GM12878 (cell line): ENCODE data around the gene NEK8. TPM values are rescaled to one million over a fixed set of nuclear protein-coding genes. Genes with fewer than 3 reads are reported as not detected.
A peak's percentile ranks its signal among the peaks of the same experiment; 100 is the strongest.

ENCODE experiments used
- EGR1 ChIP-seq, 2 experiments: IDR thresholded peaks; 1 replicate in 1 of 2; 2 replicates in 1 of 2; pipeline ENCODE4 v1.6.1; 2011 to 2012; ENCODE audit warnings: low read depth in 2 of 2, low read length in 2 of 2, borderline replicate concordance in 1 of 2, mild to moderate bottlenecking in 1 of 2, moderate library complexity in 1 of 2
- JUND ChIP-seq: IDR thresholded peaks from 2 replicates; pipeline ENCODE4 v1.6.1; 2012; ENCODE audit warnings: low read depth, mild to moderate bottlenecking, low read length, improper control_type of control experiment, moderate library complexity
- KLF5 ChIP-seq: fragments of 450-650 bp; IDR thresholded peaks from 2 replicates; pipeline ENCODE4 v1.6.1; 2014; ENCODE audit warnings: mild to moderate bottlenecking; ENCODE audit not compliant: partially characterized antibody
- NFYB ChIP-seq: IDR thresholded peaks from 2 replicates; pipeline ENCODE4 v1.6.1; 2011; ENCODE audit warnings: low read depth, mild to moderate bottlenecking, low read length, improper control_type of control experiment, moderate library complexity; ENCODE audit not compliant: insufficient read depth
- NR2F1 ChIP-seq: fragments of 450-650 bp; conservative IDR thresholded peaks from 2 replicates; pipeline ENCODE4 v1.6.1; 2017; ENCODE audit warnings: mild to moderate bottlenecking
- NRF1 ChIP-seq: conservative IDR thresholded peaks from 2 replicates; pipeline ENCODE4 v1.6.1; 2011; ENCODE audit warnings: mild to moderate bottlenecking, low read depth, low read length, improper control_type of control experiment
- POLR2AphosphoS5 ChIP-seq: IDR thresholded peaks from 2 replicates; pipeline ENCODE4 v1.6.1; 2011; ENCODE audit warnings: mild to moderate bottlenecking, low read length, inconsistent platforms
- RAD21 ChIP-seq: IDR thresholded peaks from 2 replicates; pipeline ENCODE4 v1.6.1; 2011; ENCODE audit warnings: mild to moderate bottlenecking, low read depth, low read length, moderate library complexity; ENCODE audit not compliant: insufficient read depth
- RELA ChIP-seq: fragments of 450-650 bp; IDR thresholded peaks from 2 replicates; pipeline ENCODE4 v1.8.0; 2014; ENCODE audit warnings: borderline replicate concordance; ENCODE audit not compliant: partially characterized antibody
- RFX5 ChIP-seq: IDR thresholded peaks from 2 replicates; pipeline ENCODE4 v1.6.1; 2011; ENCODE audit warnings: low read depth, low read length, improper control_type of control experiment
- SMAD5 ChIP-seq: IDR thresholded peaks from 2 replicates; pipeline ENCODE4 v1.6.1; 2016; ENCODE audit warnings: antibody characterized with exemption, low read depth
- TARDBP ChIP-seq: IDR thresholded peaks from 2 replicates; pipeline ENCODE4 v1.6.1; 2016; ENCODE audit warnings: borderline replicate concordance
- TCF3 ChIP-seq: IDR thresholded peaks from 2 replicates; pipeline ENCODE4 v1.6.1; 2012; ENCODE audit warnings: low read depth, mild to moderate bottlenecking, low read length, borderline replicate concordance; ENCODE audit not compliant: insufficient read depth
- WRNIP1 ChIP-seq: IDR thresholded peaks from 2 replicates; pipeline ENCODE4 v1.6.1; 2011; ENCODE audit warnings: low read depth, low read length, improper control_type of control experiment, borderline replicate concordance
- ZBED1 ChIP-seq: IDR thresholded peaks from 2 replicates; pipeline ENCODE4 v1.6.1; 2016; ENCODE audit warnings: borderline replicate concordance
- ZNF274 ChIP-seq: IDR thresholded peaks from one replicate; pipeline ENCODE4 v1.8.0; 2011; ENCODE audit not compliant: insufficient read length, insufficient read depth
- polyA plus RNA-seq, 11 experiments: library from polyadenylated mRNA; depleted of rRNA in 4 of 11; unstranded in 6 of 11; stranded (reverse) in 5 of 11; fragments of >200 nt; fragmentation: Nextera tagmentation in 4 of 11; fragmentation: Illumina TruSeq in 1 of 11; extraction: Ambion mirVana in 4 of 11; extraction: Trizol in 1 of 11; gene quantifications; 1 replicate in 1 of 11; 2 replicates in 10 of 11; pipeline versions ENCODE4 v1.2.1 to v1.2.3, GENCODE V29; 2011 to 2016; ENCODE audit warnings: inconsistent platforms in 2 of 11, missing spikeins in 2 of 11, low read depth in 1 of 11
- total RNA-seq, 4 experiments: library from RNA; depleted of rRNA in 3 of 4; stranded (reverse); fragments of >200 nt in 3 of 4; fragmentation: Illumina TruSeq in 1 of 4; extraction: Trizol in 1 of 4; gene quantifications; 2 replicates each; pipeline versions ENCODE4 v1.2.1 to v1.2.3, GENCODE V29; 2013 to 2021
- TF ChIP-seq, protein P1 (sequence below): IDR thresholded peaks from 2 replicates; pipeline ENCODE4 v1.6.1; 2011; ENCODE audit warnings: mild to moderate bottlenecking, low read depth, low read length, moderate library complexity; ENCODE audit not compliant: insufficient replicate concordance
- TF ChIP-seq, protein P2 (sequence below): IDR thresholded peaks from 2 replicates; pipeline ENCODE4 v1.6.1; 2012; ENCODE audit warnings: mild to moderate bottlenecking, low read depth, low read length
- TF ChIP-seq, protein P3 (sequence below): fragments of 450-650 bp; IDR thresholded peaks from 2 replicates; pipeline ENCODE4 v1.6.1; 2016; ENCODE audit warnings: mild to moderate bottlenecking
- TF ChIP-seq, protein P4 (sequence below): IDR thresholded peaks from 2 replicates; pipeline ENCODE4 v1.6.1; 2012; ENCODE audit warnings: low read depth, low read length, improper control_type of control experiment

NEK8 gene
- total and polyA plus RNA-seq, 10 of the 15 experiments (the other 5 are each of a cell fraction or from before 2014, with no cell fraction given), result 2.3 to 14.3 (median 9.4) TPM

DNA sequence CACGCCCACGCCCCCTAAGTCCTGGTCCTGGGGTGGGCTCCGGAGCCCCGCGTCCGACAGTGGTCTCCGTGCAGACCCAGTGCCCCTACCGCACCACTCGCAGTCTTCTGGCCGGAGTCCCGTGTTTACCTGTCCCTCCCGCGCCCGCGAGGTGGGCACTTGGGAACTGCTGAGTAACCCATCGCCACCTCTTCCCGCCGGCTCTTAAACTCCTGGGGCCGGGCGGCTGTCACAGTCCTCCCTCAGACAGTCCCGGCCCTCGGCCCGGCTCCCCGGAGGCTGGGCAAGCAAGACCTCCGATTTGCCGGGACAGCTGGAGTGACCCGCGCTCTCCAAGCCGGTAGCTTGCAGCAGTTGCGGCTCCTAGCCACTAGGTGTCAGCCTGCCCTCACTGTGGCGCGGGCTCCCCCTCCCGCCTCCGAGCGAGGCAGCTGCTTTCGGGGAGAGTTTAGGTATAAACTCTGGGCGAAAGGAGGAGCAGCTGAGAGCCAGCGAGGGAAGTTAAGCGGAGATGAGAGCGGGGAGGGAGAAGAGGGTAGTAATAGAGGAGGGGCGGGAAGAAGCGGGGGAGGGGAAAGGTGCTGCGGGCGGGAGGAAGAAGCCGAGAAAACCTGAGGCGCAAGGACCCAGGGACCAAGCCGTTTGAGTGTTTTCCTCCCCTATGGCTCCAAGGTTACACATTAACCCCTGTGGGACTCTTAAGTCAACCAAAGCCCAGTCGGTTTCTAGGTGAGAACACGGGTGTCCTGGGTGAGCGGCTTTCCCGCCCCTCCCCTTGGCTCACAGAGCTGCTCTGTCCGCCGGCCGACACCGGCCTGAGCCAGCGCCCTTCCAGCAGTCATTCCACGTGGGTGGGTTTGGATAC lies 1.7 kb upstream of the NEK8 start (continued):
- peak; percentile 67; the same call in 1 of the 2 replicates for TF ChIP-seq POLR2AphosphoS5
- peak; percentile 33 for TF ChIP-seq NR2F1
- no peak for TF ChIP-seq SMAD5
- TF ChIP-seq KLF5, result no peak
- TF ChIP-seq EGR1 (IDR thresholded peaks at IDR 0.05; ENCODE audit: borderline replicate concordance in 1 of 2, low read depth in 2 of 2, low read length in 2 of 2), result peak in 1 of 2 experiments; percentile 49; a peak in 1 of 3 replicates
- TF ChIP-seq ZBED1, result no peak
- TF ChIP-seq NRF1, result no peak; the same call in 1 of the 2 replicates
- TF ChIP-seq RAD21, result peak; percentile 98
- TF ChIP-seq NFYB, result no peak
- TF ChIP-seq RFX5, result 0 out of 2 replicates have a peak, but pooled peaks have one; percentile 9
- TF ChIP-seq, protein P1, sequence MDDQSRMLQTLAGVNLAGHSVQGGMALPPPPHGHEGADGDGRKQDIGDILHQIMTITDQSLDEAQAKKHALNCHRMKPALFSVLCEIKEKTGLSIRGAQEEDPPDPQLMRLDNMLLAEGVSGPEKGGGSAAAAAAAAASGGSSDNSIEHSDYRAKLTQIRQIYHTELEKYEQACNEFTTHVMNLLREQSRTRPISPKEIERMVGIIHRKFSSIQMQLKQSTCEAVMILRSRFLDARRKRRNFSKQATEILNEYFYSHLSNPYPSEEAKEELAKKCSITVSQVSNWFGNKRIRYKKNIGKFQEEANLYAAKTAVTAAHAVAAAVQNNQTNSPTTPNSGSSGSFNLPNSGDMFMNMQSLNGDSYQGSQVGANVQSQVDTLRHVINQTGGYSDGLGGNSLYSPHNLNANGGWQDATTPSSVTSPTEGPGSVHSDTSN, result peak; percentile 2
- TF ChIP-seq RELA, result no peak
- TF ChIP-seq, protein P2, sequence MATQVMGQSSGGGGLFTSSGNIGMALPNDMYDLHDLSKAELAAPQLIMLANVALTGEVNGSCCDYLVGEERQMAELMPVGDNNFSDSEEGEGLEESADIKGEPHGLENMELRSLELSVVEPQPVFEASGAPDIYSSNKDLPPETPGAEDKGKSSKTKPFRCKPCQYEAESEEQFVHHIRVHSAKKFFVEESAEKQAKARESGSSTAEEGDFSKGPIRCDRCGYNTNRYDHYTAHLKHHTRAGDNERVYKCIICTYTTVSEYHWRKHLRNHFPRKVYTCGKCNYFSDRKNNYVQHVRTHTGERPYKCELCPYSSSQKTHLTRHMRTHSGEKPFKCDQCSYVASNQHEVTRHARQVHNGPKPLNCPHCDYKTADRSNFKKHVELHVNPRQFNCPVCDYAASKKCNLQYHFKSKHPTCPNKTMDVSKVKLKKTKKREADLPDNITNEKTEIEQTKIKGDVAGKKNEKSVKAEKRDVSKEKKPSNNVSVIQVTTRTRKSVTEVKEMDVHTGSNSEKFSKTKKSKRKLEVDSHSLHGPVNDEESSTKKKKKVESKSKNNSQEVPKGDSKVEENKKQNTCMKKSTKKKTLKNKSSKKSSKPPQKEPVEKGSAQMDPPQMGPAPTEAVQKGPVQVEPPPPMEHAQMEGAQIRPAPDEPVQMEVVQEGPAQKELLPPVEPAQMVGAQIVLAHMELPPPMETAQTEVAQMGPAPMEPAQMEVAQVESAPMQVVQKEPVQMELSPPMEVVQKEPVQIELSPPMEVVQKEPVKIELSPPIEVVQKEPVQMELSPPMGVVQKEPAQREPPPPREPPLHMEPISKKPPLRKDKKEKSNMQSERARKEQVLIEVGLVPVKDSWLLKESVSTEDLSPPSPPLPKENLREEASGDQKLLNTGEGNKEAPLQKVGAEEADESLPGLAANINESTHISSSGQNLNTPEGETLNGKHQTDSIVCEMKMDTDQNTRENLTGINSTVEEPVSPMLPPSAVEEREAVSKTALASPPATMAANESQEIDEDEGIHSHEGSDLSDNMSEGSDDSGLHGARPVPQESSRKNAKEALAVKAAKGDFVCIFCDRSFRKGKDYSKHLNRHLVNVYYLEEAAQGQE, result no peak
- TF ChIP-seq, protein P3, sequence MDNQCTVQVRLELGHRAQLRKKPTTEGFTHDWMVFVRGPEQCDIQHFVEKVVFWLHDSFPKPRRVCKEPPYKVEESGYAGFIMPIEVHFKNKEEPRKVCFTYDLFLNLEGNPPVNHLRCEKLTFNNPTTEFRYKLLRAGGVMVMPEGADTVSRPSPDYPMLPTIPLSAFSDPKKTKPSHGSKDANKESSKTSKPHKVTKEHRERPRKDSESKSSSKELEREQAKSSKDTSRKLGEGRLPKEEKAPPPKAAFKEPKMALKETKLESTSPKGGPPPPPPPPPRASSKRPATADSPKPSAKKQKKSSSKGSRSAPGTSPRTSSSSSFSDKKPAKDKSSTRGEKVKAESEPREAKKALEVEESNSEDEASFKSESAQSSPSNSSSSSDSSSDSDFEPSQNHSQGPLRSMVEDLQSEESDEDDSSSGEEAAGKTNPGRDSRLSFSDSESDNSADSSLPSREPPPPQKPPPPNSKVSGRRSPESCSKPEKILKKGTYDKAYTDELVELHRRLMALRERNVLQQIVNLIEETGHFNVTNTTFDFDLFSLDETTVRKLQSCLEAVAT, result peak; percentile 43; the same call in 1 of the 2 replicates
- TF ChIP-seq TARDBP, result 0 out of 2 replicates have a peak, but pooled peaks have one; percentile 28
- 0 out of 2 replicates have a peak, but pooled peaks have one; percentile 22 for TF ChIP-seq WRNIP1
- no peak for TF ChIP-seq ZNF274
- TF ChIP-seq JUND, result peak; percentile 55; the same call in 1 of the 2 replicates
- peak; percentile 75 for TF ChIP-seq TCF3
- TF ChIP-seq, protein P4, sequence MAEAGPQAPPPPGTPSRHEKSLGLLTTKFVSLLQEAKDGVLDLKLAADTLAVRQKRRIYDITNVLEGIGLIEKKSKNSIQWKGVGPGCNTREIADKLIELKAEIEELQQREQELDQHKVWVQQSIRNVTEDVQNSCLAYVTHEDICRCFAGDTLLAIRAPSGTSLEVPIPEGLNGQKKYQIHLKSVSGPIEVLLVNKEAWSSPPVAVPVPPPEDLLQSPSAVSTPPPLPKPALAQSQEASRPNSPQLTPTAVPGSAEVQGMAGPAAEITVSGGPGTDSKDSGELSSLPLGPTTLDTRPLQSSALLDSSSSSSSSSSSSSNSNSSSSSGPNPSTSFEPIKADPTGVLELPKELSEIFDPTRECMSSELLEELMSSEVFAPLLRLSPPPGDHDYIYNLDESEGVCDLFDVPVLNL, result peak; percentile 59; the same call in 1 of the 2 replicates
